GM12874 (cell line): ENCODE measurements around the gene SLC22A4.

ENCODE experiments used
- TF ChIP-seq, protein P1 (sequence below): IDR thresholded peaks from 2 replicates; pipeline ENCODE4 v1.5.1; 2011; ENCODE audit warnings: low read depth, mild to moderate bottlenecking, control low read depth, low read length, moderate library complexity; ENCODE audit not compliant: insufficient read depth

SLC22A4 gene

DNA sequence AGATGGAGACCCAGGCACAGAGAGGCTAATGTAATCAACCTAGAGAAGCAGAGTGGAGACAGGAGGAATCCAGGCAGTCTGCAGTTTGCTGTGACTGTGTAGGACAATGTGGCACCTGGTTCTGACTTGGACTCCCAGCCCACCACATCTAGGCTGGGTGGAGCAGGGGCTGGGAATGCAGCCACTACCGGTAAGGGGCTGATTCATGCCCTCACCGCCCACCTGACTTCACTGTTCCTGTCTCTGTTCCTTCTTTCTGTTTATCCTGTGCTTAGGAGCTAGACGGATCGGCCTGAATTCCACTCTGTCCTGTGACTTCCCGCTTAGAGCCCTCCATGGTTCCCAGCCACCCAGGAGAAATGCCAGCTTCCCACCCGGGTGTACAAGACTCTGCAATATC, 34.1 kb upstream of the SLC22A4 start:
- TF ChIP-seq, protein P1, sequence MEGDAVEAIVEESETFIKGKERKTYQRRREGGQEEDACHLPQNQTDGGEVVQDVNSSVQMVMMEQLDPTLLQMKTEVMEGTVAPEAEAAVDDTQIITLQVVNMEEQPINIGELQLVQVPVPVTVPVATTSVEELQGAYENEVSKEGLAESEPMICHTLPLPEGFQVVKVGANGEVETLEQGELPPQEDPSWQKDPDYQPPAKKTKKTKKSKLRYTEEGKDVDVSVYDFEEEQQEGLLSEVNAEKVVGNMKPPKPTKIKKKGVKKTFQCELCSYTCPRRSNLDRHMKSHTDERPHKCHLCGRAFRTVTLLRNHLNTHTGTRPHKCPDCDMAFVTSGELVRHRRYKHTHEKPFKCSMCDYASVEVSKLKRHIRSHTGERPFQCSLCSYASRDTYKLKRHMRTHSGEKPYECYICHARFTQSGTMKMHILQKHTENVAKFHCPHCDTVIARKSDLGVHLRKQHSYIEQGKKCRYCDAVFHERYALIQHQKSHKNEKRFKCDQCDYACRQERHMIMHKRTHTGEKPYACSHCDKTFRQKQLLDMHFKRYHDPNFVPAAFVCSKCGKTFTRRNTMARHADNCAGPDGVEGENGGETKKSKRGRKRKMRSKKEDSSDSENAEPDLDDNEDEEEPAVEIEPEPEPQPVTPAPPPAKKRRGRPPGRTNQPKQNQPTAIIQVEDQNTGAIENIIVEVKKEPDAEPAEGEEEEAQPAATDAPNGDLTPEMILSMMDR: no peak

DNA sequence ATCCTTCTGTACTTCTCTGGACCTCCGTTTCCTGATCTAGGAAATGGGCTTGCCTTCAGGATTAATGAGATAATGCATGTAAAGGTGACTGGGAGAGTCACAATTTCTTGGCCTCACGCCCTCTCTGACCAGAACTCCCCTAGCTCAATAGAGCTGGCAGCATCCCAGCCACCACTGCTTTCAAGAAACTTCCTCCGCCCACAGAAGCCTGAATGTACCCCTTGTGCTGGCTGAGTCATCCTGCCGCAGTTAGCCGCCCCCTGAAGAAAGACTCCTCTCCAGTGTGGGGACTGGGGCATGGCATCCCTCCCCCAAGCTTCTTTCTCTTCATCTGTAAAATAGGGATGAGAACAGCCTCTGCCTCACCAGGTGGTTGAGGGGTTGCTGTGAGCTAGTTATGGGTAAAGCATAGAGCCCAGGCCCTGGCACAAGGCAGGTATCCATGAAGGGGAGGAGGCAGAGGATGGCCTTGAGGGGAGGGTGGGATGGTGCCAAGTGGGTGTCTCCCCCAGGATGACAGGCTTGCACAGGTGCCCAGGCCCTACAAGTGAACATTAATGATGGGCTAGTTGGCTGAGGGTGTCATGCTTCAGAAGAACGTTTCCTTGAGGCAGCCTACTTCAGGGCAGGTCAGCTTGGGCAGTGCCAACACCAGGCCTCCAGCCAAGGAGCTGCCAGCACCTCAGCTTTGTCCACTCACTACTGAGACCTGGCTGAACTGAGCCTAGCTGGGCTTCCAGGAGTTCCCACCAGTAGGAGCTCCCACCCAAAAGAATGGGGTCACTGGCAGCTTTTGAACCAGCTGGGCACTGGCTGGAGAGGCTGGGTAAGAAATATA, 33.3 kb upstream of the SLC22A4 start:
- TF ChIP-seq, protein P1: no peak

DNA sequence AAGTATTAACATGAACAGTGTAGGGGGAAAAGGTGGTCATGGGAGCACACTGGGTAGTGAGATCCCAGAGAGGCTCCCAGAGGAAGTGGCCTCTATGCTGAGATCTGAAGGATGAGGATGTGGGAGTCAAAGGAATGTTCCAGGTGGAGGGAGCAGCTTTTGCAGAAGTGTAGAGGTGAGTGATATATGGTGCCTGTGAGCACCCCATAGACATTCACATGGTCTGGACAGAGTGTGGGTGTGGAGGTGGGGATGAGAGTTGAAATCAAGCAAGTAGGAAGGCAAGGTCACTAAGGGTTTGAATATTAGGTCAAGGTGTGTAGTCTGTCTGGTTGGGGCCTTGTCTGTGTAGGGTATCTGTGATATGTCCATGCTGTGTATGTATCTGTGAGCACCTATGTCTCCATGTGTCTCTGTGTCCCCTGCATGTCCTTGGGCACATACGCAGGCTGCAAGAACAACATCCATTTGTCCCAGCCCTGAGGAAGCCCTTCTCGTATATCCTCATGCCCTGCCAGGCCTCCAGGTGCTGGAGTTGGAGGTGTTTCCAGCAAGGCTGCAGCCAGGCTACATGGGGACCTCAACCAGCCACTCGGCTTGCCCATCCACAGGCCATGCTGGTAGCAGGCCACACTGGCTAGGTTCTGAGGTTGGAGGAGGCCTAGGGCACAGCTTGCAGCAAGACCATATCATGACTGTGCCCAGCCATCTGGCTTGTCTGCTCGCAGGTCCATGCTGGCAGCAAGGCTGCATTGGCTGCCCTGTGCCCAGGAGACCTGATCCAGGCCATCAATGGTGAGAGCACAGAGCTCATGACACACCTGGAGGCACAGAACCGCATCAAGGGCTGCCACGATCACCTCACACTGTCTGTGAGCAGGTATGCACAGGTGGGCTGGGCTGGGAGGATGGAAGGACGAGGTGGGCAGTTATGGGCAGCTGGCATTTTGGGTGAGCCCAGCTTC, 32.0 kb upstream of the SLC22A4 start:
- TF ChIP-seq, protein P1: no peak

DNA sequence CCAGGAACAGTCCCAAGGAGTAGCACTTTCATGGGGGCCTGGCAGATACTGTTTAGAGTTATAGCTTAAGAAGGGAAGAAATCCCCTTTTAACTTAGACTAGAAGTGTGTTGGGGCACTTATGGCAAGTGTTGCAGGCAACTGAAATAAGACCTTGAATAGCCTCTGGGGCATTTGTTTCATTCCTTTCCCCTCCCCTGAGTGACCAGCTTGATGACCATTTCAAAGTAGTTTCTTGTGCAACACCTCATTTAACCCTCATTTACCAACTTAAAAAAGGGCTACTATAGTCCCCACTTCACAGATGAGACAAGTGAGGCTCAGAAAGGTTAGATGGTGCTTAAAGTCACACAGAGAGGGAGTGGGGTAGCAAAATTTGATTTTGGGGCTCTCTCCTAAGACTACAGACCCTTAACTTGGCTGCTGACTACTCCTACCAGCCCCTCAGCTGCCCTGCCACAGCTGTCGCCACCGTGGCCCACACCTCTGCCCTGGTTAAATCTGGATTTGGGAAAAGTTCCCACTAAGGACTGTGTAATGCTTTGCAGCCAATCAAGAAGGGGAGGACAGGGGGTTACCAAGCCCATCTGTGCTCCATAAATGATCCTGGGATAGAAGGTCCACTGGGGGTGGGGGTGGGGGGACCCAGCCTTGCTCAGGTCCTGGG, 31.2 kb upstream of the SLC22A4 start:
- TF ChIP-seq, protein P1: no peak

DNA sequence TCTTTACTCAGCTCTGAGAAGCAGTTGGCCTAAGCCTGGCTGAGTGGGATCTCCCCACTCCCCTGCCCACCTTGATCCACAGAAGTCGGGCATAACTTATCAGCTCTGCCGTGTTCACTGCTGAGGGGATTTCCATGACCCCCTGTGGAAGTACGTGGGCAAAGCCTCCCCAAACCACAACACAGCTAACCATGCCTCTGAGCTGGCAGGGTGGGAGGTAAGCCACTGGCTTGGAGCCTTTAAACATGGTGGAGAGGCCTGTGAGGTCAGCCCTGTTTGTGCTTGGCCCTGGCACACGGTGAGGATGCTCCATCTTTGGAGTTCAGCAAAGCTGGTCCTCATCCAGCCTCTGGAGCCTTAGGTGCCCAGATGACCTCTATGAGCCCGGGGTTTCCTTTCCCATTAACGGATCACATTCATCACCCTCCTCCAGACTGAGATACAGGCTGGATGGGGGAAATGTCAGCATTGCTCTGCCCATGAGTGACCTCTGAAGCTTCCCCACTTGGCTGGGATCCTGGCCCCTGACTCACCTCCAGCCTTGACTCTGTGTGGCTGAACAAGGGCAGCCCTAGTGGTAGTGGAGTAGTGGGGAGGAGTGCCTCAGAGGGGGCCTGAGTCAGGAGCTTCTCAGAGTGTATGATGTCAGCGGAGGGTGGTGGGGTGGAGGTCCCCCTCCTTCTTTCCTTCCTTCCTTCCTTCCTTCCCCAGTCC, 30.5 kb upstream of the SLC22A4 start:
- TF ChIP-seq, protein P1: no peak

DNA sequence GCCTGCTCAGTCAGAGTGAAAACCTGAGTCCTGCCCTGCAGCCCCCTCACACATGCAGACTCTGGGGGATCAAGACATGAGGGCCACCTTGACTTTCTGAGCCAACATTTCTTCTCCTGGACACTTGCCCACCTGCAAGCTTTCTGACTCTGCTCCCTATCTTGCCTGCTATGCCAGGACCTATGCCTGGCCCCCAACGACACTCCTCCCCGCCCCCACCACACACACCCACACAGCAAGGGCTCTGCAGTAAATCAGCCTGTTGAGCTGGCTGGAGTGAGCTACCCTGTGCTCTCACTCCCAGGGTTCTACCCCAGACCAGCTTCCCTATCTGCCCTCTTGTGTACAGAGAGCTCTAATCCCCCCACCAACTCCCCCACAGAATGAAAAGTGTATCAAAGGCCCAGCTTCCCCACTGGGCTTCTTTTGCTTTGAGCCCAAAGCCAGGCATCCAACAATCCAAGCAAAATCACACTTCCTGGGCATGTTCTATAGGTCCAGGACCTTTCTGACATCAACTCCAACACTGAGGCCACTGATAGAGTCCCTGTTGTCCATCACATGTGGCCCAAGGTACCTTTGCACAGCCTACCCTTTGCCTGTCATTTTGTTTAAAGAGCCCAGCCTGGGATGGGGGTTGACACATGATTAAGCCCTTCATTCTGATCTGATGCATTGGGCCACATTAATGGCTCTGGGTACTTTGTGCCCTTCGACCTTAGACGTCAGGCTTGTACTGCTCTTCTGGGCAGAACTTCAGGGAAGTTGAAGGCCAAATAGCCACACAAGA, 29.5 kb upstream of the SLC22A4 start:
- TF ChIP-seq, protein P1: no peak
